ENCODE data around the gene VEZF1. TPM values are rescaled to one million over a fixed set of nuclear protein-coding genes. Genes with fewer than 3 reads are reported as not detected.
"Not testable (repeated sequence)": the region's sequence is repeated elsewhere in the genome, so short reads cannot be mapped to it uniquely, and the experiment has no call there.

The VEZF1 gene
- total RNA-seq, 2 experiments from 2014 or later, result 26.8 to 29.8 TPM

DNA sequence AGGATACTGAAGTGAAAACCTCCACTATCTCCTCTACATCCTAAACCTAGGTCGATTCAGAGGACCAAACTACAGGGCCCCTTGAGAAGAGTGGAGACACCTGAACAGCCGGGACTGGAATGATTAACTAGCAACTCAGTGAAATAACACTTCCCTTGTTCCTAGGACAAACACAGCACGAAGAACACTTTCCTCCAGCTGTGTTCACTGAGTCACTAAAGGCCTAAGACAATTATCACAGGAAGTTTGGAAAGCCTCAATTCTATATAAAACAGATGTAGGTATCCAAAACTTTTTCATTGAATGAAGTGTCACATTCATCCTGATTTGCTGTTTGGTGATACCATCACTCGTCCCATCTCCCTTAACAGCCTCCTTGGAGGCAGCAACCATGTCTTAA lies 17.3 kb downstream of the VEZF1 start:
- Mint-ChIP-seq H3K27me3 (no peaks in the 10 kb centered on the region), H3K27ac (no peak overlapping the region), H3K9me3 (no peaks in the 10 kb centered on the region), H3K4me1 (ENCODE audit: low read depth) (no peaks in the 10 kb centered on the region), H3K36me3 (peaks cover 16% of the 10 kb centered on the region), H3K4me3 (no peak overlapping the region)
- no peak for DNase-seq
- CTCF ChIA-PET, result interaction anchor here (1.1 to 1.3 kb wide), 2 partner anchors 29 to 138 kb away, joined by 3 read pairs; no protein-coding TSS in a partner anchor
- POLR2A ChIA-PET, result no interaction called here
- intact Hi-C loops (cut with micrococcal nuclease), result no loop called here

DNA sequence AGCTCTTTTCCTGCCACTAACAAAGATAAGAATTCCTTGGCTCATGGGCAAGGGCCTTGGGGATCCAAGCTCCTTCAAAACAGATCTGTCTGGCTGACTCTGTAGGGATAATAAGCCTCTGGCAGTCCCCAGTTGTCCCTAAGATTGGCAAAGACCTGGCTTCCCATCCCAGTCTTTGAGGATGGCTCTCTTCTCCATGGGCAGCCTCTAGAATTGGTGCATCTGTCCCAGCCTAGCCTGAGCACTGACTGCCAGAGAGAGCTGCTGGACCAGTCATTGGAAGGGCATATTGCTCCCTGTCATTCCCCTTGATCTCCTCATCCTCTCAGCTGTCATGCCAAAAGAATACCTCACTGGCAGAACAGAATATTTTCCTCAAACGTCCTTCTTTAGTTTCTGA lies 19.6 kb downstream of the VEZF1 start:
- no peaks in the 10 kb centered on the region for H3K9me3 Mint-ChIP-seq
- peaks cover 5% of the 10 kb centered on the region for H3K36me3 Mint-ChIP-seq
- CTCF ChIA-PET, result no interaction called here
- no peak overlapping the region for H3K27ac Mint-ChIP-seq
- DNase-seq, result no peak
- POLR2A ChIA-PET, result no interaction called here
- intact Hi-C loops (cut with micrococcal nuclease), result no loop called here
- no peaks in the 10 kb centered on the region for H3K27me3 Mint-ChIP-seq
- H3K4me3 Mint-ChIP-seq, result no peak overlapping the region
- no peaks in the 10 kb centered on the region for H3K4me1 Mint-ChIP-seq (ENCODE audit: low read depth)

DNA sequence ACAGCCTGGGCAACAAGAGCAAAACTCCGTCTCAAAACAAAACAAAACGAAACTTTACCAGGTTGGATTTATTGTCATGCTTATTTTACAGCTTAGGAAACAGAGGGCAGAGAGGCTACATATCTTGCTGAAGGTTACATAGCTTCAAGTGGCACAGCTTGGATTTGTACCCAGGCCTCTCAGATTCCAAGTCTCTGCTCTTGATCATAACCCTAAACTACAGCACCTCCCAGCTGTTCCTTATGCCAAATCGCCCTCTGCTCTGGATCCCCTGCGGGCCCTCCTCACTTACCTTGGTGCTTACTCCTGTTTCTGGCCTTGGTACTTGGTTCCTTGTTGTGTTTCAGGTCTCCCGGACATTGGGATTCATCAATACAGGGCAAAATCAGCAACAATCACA lies 21.2 kb downstream of the VEZF1 start:
- Mint-ChIP-seq H3K27me3 (no peaks in the 10 kb centered on the region), H3K36me3 (no peaks in the 10 kb centered on the region), H3K27ac (no peak overlapping the region), H3K4me3 (no peak overlapping the region), H3K4me1 (ENCODE audit: low read depth) (no peaks in the 10 kb centered on the region), H3K9me3 (no peaks in the 10 kb centered on the region)
- no peak for DNase-seq
- CTCF ChIA-PET, result interaction anchor here (1.4 to 1.5 kb wide), 2 partner anchors 11 to 17 kb away, joined by 3 read pairs; no protein-coding TSS in a partner anchor
- intact Hi-C loops (cut with micrococcal nuclease), result no loop called here
- POLR2A ChIA-PET, result no interaction called here

DNA sequence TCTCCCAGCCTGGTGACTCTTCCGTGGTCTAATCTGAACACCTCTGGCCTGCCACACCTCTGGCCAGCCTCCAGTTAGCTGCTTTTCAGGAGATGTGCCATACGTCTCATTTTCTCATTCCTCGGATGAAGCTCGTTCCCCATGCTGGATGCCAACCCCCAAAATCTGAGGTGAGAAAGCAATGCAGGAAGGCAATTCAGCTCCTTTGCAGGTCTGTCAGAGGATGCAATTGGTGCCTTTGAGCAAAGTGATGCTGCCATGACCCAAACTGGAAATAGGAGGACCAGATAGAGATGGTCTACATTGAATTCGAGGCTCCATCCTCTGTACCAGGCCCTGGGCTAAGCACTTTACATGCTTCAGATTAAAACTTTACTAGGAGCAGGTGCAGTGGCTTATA lies 21.8 kb downstream of the VEZF1 start:
- Mint-ChIP-seq H3K36me3 (no peaks in the 10 kb centered on the region), H3K4me1 (ENCODE audit: low read depth) (no peaks in the 10 kb centered on the region), H3K4me3 (no peak overlapping the region), H3K27ac (no peak overlapping the region), H3K27me3 (no peaks in the 10 kb centered on the region), H3K9me3 (no peaks in the 10 kb centered on the region)
- DNase-seq, result no peak
- ChIA-PET POLR2A (no interaction called here), CTCF (interaction anchor here (0.8 to 1.5 kb wide), 4 partner anchors 10 to 133 kb away, joined by 3 read pairs; no protein-coding TSS in a partner anchor)
- intact Hi-C loops (cut with micrococcal nuclease), result no loop called here

DNA sequence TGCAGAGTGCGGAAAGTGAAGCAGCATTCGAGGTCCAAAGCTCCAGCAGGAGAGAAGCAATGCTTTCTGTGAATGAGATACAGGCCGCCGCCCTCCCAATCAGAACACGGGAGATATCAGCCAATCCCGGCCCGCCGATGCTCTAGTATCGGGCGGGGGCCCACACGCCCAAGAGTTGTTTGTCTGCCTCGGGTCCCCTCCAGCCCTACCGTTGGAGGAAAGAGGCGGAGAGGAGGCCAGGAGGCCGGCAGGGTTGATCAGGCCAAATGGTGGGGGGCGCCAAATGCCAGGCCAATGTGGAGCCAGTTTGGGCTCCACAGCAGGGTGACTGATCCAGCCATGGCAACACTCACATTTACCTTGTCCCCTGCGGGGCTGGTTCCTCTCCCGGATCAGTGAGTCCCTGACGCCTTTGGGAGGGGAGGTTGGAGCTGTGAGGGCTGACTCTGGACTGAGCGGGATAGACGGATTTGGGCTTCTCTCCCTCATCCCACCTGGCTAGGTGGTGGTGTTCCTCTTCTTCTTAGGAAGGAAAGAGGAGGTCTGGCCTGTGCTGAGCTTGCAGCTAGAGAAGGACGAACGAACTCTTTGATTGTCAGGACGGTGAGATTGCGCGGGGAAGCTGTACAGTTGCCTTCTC lies 22.4 kb downstream of the VEZF1 start:
- ChIA-PET CTCF (interaction anchor here (0.8 to 1.5 kb wide), 4 partner anchors 10 to 133 kb away, joined by 3 read pairs; no protein-coding TSS in a partner anchor), POLR2A (no interaction called here)
- H3K9me3 Mint-ChIP-seq, result no peaks in the 10 kb centered on the region
- H3K27ac Mint-ChIP-seq, result no peak overlapping the region
- DNase-seq, result no peak
- H3K27me3 Mint-ChIP-seq, result no peaks in the 10 kb centered on the region
- H3K4me1 Mint-ChIP-seq (ENCODE audit: low read depth), result no peaks in the 10 kb centered on the region
- H3K4me3 Mint-ChIP-seq, result no peak overlapping the region
- intact Hi-C loops (cut with micrococcal nuclease), result no loop called here
- no peaks in the 10 kb centered on the region for H3K36me3 Mint-ChIP-seq

DNA sequence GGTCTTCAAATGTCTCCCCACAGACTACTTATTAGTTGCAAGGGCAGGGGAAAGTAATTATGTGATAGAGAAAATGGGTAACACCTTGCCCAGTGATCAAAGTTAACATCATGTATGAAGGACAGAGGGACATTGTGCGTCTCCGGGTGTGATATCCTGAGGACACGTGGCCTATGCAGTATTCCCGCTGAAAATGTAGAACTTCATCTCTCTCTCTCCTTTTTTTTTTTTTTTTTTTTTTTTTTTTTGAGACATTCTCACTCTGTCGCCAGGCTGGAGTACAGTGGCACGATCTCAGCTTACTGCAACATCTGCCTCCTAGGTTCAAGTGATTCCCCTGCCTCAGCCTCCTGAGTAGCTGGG lies 24.9 kb downstream of the VEZF1 start:
- no peak overlapping the region for H3K4me3 Mint-ChIP-seq
- H3K27me3 Mint-ChIP-seq, result no peaks in the 10 kb centered on the region
- no peaks in the 10 kb centered on the region for H3K36me3 Mint-ChIP-seq
- DNase-seq, result no peak
- CTCF ChIA-PET, result interaction anchor here (0.6 kb wide), 1 partner anchor 96 kb away, joined by 3 read pairs; no protein-coding TSS in a partner anchor
- H3K9me3 Mint-ChIP-seq, result no peaks in the 10 kb centered on the region
- H3K27ac Mint-ChIP-seq, result no peak overlapping the region
- intact Hi-C loops (cut with micrococcal nuclease), result no loop called here
- no peaks in the 10 kb centered on the region for H3K4me1 Mint-ChIP-seq (ENCODE audit: low read depth)
- POLR2A ChIA-PET, result no interaction called here

DNA sequence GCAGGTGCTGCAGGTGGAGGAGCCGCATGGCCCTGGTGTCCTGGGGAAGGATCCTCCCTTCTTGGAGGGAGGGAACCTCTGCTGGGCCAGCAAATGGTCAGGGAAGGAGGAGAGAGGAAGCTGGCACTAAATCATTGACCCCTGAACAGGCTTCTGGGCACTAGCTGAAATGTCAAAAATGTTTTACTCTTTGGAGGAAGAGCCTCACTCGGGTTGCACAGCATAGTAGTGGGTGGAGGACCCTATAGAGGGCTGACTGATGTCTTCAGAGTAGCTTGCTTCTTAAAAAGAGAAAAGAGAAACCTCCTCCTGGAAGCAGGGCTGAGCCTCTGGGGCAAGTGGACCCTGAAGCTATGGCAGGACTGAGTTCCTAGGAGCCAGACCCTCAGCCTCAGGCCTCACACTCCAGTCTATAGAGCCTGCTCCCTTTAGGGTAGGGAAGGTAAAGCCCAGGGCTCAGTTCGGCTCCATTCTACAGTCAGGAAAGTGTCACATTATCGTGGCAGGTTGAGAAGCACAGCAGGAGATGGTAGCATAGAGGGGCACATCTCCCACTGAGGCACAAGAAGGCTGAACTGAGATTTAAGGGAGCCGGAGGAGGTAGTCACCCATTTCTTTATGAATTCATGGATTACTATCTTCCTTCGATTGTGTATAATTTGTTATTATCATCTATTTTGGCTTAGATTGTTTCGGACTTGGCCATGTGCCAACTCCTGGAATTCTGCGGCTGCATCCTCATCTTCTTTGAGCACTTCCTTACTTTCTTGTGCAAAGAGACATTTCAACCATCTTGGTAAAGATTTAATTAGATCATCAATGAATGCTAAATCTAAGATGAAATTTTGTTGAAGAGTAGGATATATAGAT lies 25.5 kb downstream of the VEZF1 start:
- Mint-ChIP-seq H3K4me3 (no peak overlapping the region), H3K9me3 (no peaks in the 10 kb centered on the region), H3K4me1 (ENCODE audit: low read depth) (no peaks in the 10 kb centered on the region), H3K27me3 (peaks cover under 1% of the 10 kb centered on the region), H3K27ac (no peak overlapping the region), H3K36me3 (no peaks in the 10 kb centered on the region)
- ChIA-PET POLR2A (no interaction called here), CTCF (interaction anchor here (0.7 kb wide), 1 partner anchor 210 kb away, joined by 3 read pairs; no protein-coding TSS in a partner anchor)
- intact Hi-C loops (cut with micrococcal nuclease), result no loop called here
- DNase-seq, result no peak

DNA sequence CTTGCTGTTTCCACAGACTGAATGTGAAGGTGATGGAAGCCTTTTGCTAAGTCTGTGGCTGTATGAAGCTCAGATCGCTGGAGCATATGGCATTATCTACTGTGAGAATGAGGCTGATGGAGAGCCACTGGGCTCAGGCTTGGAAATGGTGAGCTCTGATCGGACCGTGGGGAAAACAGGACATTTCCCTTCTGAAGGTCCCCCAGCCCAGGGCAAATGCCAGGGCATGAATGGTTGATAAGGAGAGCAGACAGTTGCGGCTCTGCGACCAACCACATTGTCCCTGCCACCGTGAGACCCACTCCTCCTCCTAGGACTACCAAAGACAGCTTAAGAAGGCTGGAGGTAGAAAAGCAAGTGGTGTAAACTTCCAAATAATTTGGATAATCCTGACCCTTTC lies 28.1 kb downstream of the VEZF1 start:
- Mint-ChIP-seq H3K27ac (no peak overlapping the region), H3K27me3 (peaks cover 9% of the 10 kb centered on the region), H3K4me1 (ENCODE audit: low read depth) (peaks cover 12% of the 10 kb centered on the region), H3K9me3 (no peaks in the 10 kb centered on the region), H3K4me3 (no peak overlapping the region), H3K36me3 (no peaks in the 10 kb centered on the region)
- no peak for DNase-seq
- ChIA-PET CTCF (interaction anchor here (1.2 to 1.3 kb wide), 2 partner anchors 12 to 67 kb away, joined by 3 read pairs; no protein-coding TSS in a partner anchor), POLR2A (no interaction called here)
- intact Hi-C loops (cut with micrococcal nuclease), result no loop called here

DNA sequence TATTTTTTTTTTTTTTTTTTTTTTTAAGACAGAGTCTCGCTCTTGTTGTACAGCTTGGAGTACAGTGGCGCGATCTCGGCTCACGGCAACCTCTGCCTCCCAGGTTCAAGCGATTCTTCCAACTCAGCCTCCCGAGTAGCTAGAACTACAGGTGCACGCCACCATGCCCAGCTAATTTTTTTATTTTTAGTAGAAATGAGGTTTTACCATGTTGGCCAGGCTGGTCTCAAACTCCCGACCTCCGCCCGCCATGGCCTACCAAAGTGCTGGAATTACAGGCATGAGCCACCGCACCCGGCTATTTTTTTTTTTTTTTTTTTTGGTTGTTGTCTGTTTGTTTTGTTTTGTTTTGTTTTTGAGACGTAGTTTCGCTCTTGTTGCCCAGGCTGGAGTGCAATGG lies 29.7 kb downstream of the VEZF1 start:
- peaks cover 15% of the 10 kb centered on the region for H3K4me1 Mint-ChIP-seq (ENCODE audit: low read depth)
- DNase-seq; H3K27ac Mint-ChIP-seq; intact Hi-C loops (cut with micrococcal nuclease); H3K9me3 Mint-ChIP-seq; H3K36me3 Mint-ChIP-seq; CTCF ChIA-PET; H3K4me3 Mint-ChIP-seq: not testable (repeated sequence)
- H3K27me3 Mint-ChIP-seq, result peaks cover 16% of the 10 kb centered on the region
- POLR2A ChIA-PET, result interaction anchor here (0.6 kb wide), 1 partner anchor 13 kb away, joined by 4 read pairs; no protein-coding TSS in a partner anchor

DNA sequence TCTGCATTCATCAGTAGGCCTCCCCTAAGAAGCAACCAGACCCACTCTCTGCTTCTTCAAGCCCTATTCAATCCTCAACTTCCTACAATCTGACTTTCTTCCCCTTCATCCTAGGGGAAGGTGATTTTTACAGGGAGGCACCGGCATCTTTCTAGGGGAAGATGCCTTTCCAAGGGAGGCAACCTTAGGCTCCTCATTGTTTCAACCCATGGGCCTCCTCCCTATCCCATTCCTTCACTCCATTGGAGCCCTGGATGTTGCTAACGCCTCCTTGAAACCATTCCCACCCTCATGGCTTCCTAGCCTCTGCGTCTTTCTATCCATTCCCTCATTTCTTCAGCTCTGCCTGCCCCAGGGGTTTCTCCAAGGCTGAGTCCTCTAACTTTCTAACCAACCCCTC lies 30.2 kb downstream of the VEZF1 start:
- no peak for DNase-seq
- no peak overlapping the region for H3K4me3 Mint-ChIP-seq
- ChIA-PET POLR2A (no interaction called here), CTCF (no interaction called here)
- no peaks in the 10 kb centered on the region for H3K36me3 Mint-ChIP-seq
- H3K9me3 Mint-ChIP-seq, result no peaks in the 10 kb centered on the region
- peaks cover 15% of the 10 kb centered on the region for H3K4me1 Mint-ChIP-seq (ENCODE audit: low read depth)
- H3K27ac Mint-ChIP-seq, result no peak overlapping the region
- H3K27me3 Mint-ChIP-seq, result peaks cover 16% of the 10 kb centered on the region
- intact Hi-C loops (cut with micrococcal nuclease), result no loop called here

DNA sequence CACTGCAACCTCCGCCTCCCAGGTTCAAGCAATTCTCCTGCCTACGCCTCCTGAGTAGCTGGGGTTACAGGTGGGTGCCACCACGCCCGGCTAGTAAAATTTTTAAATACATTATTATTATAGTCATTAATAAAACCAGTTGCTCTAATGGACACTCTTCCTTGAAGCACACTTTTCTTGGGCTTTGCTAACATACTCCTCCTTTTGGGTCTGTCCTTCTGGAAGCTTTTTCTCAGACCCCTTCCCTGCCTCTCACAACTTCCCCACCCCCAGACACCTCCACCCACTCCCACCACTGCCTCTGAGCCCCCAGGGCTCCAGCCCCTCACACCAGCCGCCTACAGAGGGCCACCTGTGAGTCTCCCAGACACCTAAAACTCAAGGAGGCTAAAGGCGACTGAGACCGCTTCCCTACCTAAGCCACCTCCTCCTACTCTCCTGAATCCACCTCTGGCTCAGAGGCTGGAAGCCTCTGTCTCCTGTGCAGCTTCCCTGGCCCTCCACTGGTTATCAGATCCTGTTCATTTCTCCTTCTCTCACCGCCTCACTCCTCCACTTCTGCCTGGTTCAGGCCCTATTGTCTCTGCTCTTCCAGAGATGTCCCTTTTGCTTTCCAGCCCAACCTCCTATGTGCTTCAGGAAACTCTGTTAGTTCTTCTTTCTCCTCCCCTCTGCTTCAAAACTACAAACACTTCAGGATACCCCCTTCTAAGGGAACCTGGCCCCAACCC lies 30.8 kb downstream of the VEZF1 start:
- no peak overlapping the region for H3K4me3 Mint-ChIP-seq
- no peaks in the 10 kb centered on the region for H3K36me3 Mint-ChIP-seq
- H3K4me1 Mint-ChIP-seq (ENCODE audit: low read depth), result peaks cover 15% of the 10 kb centered on the region
- H3K27ac Mint-ChIP-seq, result no peak overlapping the region
- peaks cover 16% of the 10 kb centered on the region for H3K27me3 Mint-ChIP-seq
- POLR2A ChIA-PET, result interaction anchor here (1.4 kb wide), 1 partner anchor 10 kb away, joined by 4 read pairs; no protein-coding TSS in a partner anchor
- no peak for DNase-seq
- no peaks in the 10 kb centered on the region for H3K9me3 Mint-ChIP-seq
- intact Hi-C loops (cut with micrococcal nuclease), result no loop called here
- CTCF ChIA-PET, result interaction anchor here (2.1 to 2.8 kb wide), 2 partner anchors 10 to 97 kb away, joined by 7 to 11 read pairs; no protein-coding TSS in a partner anchor

Data from activated CD4-positive, alpha-beta memory T cell treated with anti-CD3 and anti-CD28 coated beads for 36 hours (primary cell).